GM19043 (cell line): ENCODE data around the gene UCP1.
"Not testable (repeated sequence)": the region's sequence is repeated elsewhere in the genome, so short reads cannot be mapped to it uniquely, and the experiment has no call there.

Experiments used
- ATAC-seq: cut with Tn5 transposase; IDR thresholded peaks from one replicate; pipeline ENCODE4 v1.9.1; 2021; ENCODE audit warnings: low read depth; ENCODE audit not compliant: unreplicated experiment

The UCP1 gene

GRCh38 chr4:140556372-140557085 is 12.2 kb downstream of the UCP1 start:
- ATAC-seq, result peak; percentile 99

- ATAC-seq, result no peak
These were observed 34.7 kb downstream of the UCP1 start for GRCh38 chr4:140533951-140534480.

- no peak for ATAC-seq
These were observed 39.3 kb downstream of the UCP1 start for GRCh38 chr4:140529434-140529833.

- ATAC-seq, result peak; percentile 100
These were observed 44.7 kb downstream of the UCP1 start, which contains the start of gene ELMOD2 for GRCh38 chr4:140523857-140524742. Gene ELMOD2 (plus strand): TSS chr4:140524168. CDS start chr4:140525429, 1,261 bp downstream.

GRCh38 chr4:140523370-140523856 is 45.3 kb downstream of the UCP1 start:
- ATAC-seq, result peak; percentile 4

GRCh38 chr4:140515423-140515822 is 53.3 kb downstream of the UCP1 start:
- no peak for ATAC-seq

- not testable (repeated sequence) for ATAC-seq
These were observed 55.0 kb downstream of the UCP1 start for GRCh38 chr4:140513765-140514164.
